ENCODE measurements around the gene PLD6. TPM values are rescaled to one million over a fixed set of nuclear protein-coding genes. Genes with fewer than 3 reads are reported as not detected.
"Not testable (repeated sequence)": the region's sequence is repeated elsewhere in the genome, so short reads cannot be mapped to it uniquely, and the experiment has no call there.

The PLD6 gene
- 10 to 100 TPM in 1 of 2 donors, 1 to 10 TPM in 1; 9.5 to 26.4 TPM for total RNA-seq

GRCh38 chr17:17206124-17206912 is at the start of gene PLD6:
Gene PLD6 (minus strand): TSS chr17:17206333. CDS start chr17:17206286, 47 bp downstream.
- H3K4me3 ChIP-seq: peak within 1 kb of the TSS; percentile 42 to 45
- H3K4me1 ChIP-seq (replicated peaks): peaks cover 16% of the 10 kb centered on the region
- peak within 1 kb of the TSS; percentile 86 to 90 for H3K27ac ChIP-seq
- WGBS: 14% methylated on average over 61 of the region's 78 CpGs
- H3K9me3 ChIP-seq: no peaks in the 10 kb centered on the region
- intact Hi-C loops (cut with DNase I): loop anchor here (5.0 kb wide), 1 partner anchor 54 kb away; no protein-coding TSS in a partner anchor
- DNase-seq (ENCODE audit: low spot score): peak; percentile 74
- no peaks in the 10 kb centered on the region for H3K36me3 ChIP-seq
- no peaks in the 10 kb centered on the region for H3K27me3 ChIP-seq (replicated peaks; ENCODE audit: insufficient read depth)
- TF ChIP-seq CTCF (IDR thresholded peaks at IDR 0.05) (peak in 1 of 4 experiments; percentile 5), POLR2AphosphoS5 (IDR thresholded peaks at IDR 0.05) (no peak), POLR2A (IDR thresholded peaks at IDR 0.05) (peak; percentile 30)

- H3K4me1 ChIP-seq (replicated peaks); H3K36me3 ChIP-seq; DNase-seq (ENCODE audit: low spot score); H3K4me3 ChIP-seq; H3K9me3 ChIP-seq; H3K27me3 ChIP-seq (replicated peaks; ENCODE audit: insufficient read depth); H3K27ac ChIP-seq; intact Hi-C loops (cut with DNase I): not testable (repeated sequence)
- 92% methylated on average over 11 of the region's 11 CpGs for WGBS
Observed at GRCh38 chr17:17255689-17256088, 49.6 kb upstream of the PLD6 start.

DNA sequence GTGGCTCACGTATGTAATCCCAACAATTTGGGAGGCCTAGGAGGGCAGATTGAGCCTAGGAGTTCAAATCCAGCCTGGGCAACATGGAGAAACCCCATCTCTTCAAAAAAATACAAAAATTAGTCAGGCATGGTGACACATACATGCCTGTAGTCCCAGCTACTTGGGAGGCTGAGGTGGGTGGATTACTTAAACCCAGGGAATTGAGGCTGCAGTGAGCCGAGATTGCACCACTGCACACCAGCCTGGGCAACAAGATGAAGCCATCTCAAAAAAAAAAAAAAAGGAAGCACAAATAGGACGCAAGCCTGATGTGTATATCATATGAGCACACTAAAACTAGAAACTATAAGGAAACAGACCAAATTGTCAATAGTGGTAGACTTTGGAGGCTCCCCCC is 47.9 kb upstream of the PLD6 start:
- no peaks in the 10 kb centered on the region for H3K27me3 ChIP-seq (replicated peaks; ENCODE audit: insufficient read depth)
- intact Hi-C loops (cut with DNase I): no loop called here
- H3K27ac ChIP-seq: no peak overlapping the region
- TF ChIP-seq POLR2AphosphoS5 (IDR thresholded peaks at IDR 0.05): no peak
- TF ChIP-seq CTCF (IDR thresholded peaks at IDR 0.05): no peak
- no peak for TF ChIP-seq POLR2A (IDR thresholded peaks at IDR 0.05)
- WGBS: 78% methylated on average over 3 of the region's 3 CpGs
- H3K4me1 ChIP-seq (replicated peaks): no peaks in the 10 kb centered on the region
- no peak for DNase-seq (ENCODE audit: low spot score)
- H3K4me3 ChIP-seq: no peak overlapping the region
- H3K9me3 ChIP-seq: no peaks in the 10 kb centered on the region
- H3K36me3 ChIP-seq: no peaks in the 10 kb centered on the region

DNA sequence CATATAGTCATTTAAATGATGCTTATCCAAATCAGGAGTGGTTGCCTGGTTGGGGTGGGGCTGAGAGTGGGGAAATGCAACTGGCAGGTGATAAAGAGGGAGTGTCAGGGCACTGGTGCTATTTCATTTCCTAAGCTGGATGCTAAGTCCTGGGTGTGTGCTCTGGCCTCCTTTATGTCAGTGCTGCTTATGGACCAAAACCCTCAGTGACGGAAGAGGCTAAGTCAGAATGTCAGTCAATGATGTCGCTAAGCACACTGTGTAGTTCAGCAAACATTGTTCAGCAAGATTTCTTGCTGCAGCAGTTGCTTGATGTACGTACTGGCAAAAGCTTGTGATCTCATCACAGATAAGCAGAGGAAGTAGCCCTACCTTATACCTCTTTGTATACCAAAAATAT is 47.3 kb upstream of the PLD6 start:
- TF ChIP-seq CTCF (IDR thresholded peaks at IDR 0.05): no peak
- peak; percentile 50 for TF ChIP-seq POLR2AphosphoS5 (IDR thresholded peaks at IDR 0.05)
- no peak for TF ChIP-seq POLR2A (IDR thresholded peaks at IDR 0.05)
- DNase-seq (ENCODE audit: low spot score): no peak
- Histone ChIP-seq H3K36me3 (peaks cover 0 to 2% of the 10 kb centered on the region in 2 donors), H3K9me3 (no peaks in the 10 kb centered on the region), H3K27me3 (replicated peaks; ENCODE audit: insufficient read depth) (no peaks in the 10 kb centered on the region), H3K4me1 (replicated peaks) (no peaks in the 10 kb centered on the region), H3K4me3 (no peak overlapping the region), H3K27ac (no peak overlapping the region)
- intact Hi-C loops (cut with DNase I): no loop called here
- 62% methylated on average over 3 of the region's 3 CpGs for WGBS

DNA sequence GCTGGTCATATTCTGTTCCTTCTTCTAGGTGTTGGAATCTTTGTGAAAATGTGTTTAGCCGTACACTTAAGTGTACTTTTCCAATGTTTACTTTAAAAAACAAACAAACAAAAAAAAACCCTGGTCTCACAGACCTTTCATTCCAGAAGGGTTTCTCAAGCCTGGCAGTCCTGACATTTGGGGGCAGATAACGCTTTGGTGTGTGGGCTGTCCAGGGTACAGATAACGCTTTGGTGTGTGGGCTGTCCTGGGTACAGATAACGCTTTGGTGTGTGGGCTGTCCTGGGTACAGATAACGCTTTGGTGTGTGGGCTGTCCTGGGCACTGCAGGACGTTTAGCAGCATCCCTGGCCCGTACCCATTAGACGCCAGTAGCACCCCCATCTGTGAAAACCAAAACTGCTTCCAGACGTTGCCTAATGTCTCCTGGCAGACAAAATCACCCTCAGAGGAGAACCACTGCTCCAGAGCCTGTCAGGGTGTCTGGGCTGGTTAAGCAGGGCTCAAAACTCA is 46.1 kb upstream of the PLD6 start:
- H3K27ac ChIP-seq: no peak overlapping the region
- DNase-seq (ENCODE audit: low spot score): no peak
- H3K27me3 ChIP-seq (replicated peaks; ENCODE audit: insufficient read depth): no peaks in the 10 kb centered on the region
- TF ChIP-seq POLR2AphosphoS5 (IDR thresholded peaks at IDR 0.05) (no peak), POLR2A (IDR thresholded peaks at IDR 0.05) (no peak), CTCF (IDR thresholded peaks at IDR 0.05) (no peak)
- H3K9me3 ChIP-seq: no peaks in the 10 kb centered on the region
- 80% methylated on average over 9 of the region's 9 CpGs for WGBS
- intact Hi-C loops (cut with DNase I): no loop called here
- H3K4me3 ChIP-seq: no peak overlapping the region
- peaks cover 0 to 5% of the 10 kb centered on the region in 2 donors for H3K36me3 ChIP-seq
- no peaks in the 10 kb centered on the region for H3K4me1 ChIP-seq (replicated peaks)

Data from prostate gland (tissue), 2 donors.